ENCODE results near the gene FMN1. TPM values are rescaled to one million over a fixed set of nuclear protein-coding genes. Genes with fewer than 3 reads are reported as not detected.
"Not testable (repeated sequence)": the region's sequence is repeated elsewhere in the genome, so short reads cannot be mapped to it uniquely, and the experiment has no call there.

FMN1 gene
- total RNA-seq, 1 donor from 2014 or later = 0.17 TPM

GRCh38 chr15:32849769-32850668 lies 344.5 kb downstream of the FMN1 start:
- no peak for DNase-seq

DNA sequence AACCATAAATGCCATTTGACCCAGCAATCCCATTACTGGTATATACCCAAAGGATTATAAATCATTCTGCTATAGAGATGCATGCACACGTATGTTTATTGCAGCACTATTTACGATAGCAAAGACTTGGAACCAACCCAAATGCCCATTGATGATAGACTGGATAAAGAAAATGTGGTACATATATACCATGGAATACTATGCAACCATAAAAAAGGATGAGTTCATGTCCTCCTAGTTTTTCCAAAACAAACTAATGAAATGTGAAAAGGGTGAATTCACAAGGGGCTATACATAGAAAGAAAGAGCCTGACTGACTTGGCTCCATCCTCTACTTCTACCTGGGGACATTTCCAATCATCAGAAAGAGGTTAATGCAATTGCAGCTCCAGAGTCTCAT lies 347.8 kb downstream of the FMN1 start:
- DNase-seq = not testable (repeated sequence)

DNA sequence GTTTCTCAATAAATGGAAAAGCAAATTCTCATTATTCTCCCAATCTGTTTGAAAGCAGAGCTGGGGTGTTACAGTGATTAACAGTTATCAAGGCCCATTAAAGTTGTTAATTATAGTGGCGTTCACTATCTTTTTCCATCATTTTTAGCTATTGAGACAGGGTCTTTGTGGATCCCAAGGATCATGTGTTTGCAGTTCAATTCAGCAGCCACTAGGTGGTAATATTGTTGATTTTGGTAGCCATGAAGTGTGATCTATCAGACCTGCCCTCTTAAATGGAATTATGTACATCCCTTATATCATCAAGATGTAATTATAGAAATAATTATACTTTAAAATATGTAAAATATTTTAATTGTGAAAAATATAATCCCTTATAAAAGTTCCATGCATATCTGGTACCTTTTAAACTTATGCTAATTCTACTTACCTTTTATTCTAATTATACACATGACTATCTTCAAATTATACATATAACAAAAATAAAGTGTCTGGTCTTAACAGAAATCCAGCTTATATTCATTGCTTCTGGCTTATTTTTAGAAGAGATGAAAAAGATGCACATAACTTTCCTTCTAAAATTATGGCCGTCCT lies 350.3 kb downstream of the FMN1 start:
- peak; percentile 72 for DNase-seq

DNA sequence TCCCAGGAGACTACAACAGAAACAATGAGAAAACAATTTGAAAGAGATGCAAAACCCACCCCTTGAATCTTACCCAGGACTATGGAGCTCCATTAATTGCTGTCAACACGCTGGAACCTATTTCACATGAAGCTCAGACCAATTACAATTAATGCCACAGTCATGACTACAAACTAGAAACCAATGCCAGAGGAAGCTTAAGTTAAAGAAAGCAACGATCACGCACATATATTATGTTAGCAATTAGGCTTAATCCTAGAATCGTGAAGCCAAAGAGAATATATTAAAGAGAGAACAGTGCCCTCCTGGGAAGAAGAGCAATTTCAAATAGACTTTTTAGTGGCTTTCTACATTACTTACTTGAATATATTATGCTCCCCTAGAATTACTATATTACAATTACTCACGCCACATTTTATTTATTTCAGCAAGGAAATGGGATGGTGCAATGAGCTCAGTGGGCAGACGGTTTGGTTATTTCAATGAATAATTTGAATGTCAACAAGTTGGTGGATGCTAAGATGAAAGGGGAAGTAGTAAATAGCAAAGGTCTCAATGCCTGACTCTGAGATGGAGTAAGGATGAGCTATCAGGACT lies 351.2 kb downstream of the FMN1 start:
- DNase-seq = no peak

- DNase-seq = no peak
Measured at GRCh38 chr15:32842081-32842480, 352.4 kb downstream of the FMN1 start.

DNA sequence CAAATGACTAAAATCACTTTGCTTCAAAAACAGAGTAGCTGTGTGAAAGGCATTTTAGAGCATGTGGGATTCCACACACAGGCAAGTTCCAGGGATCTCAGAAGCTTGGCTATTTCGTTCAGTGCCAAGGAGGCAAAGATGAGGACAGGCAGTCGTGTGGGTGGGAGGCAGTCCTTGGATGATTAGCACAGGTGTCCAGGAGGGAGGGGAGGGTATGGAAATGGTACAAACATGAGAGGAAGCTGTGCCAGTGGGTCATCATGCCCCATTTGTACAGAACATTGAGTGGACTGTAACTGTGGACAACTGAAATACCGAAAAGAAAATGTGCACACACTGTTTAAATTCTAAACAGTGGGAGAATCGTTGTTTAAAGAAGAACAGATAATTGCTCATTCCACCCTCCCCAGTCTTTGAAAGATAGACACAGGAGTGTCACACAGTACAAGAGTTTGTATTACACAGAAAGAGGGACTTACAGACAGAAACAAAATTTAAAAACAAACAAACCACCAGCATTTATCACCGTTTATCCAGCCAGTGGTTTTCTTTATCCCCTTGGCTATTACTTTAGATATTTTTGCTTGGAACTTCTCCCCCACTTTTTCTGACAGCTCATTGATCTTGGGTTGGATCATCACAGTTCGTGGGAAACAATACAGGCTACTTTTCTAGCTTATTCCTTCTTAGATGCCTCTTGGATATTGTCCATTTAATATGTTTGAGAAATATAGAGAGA lies 353.8 kb downstream of the FMN1 start:
- DNase-seq = no peak

DNA sequence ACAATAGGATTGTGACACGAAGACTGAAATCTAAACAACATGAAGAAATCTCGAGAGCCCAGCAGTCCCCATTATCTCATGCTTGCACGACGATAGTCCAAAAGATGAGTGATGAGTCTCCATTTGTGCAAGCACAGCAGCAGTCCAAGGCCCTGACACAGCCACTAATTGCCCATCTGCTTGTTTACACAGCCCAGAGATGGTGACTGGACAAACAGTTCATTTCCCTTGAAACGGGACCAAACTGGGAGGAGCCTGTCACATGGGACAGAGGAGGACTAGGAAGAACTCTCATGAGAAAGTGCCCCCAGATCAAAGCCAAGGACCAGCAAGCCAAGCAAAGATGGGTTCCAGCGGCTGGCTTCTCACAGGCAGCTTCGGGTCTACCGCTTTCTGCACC lies 355.7 kb downstream of the FMN1 start:
- DNase-seq = peak; percentile 67

- DNase-seq = no peak
Measured at GRCh38 chr15:32838338-32838737, 356.2 kb downstream of the FMN1 start.

DNA sequence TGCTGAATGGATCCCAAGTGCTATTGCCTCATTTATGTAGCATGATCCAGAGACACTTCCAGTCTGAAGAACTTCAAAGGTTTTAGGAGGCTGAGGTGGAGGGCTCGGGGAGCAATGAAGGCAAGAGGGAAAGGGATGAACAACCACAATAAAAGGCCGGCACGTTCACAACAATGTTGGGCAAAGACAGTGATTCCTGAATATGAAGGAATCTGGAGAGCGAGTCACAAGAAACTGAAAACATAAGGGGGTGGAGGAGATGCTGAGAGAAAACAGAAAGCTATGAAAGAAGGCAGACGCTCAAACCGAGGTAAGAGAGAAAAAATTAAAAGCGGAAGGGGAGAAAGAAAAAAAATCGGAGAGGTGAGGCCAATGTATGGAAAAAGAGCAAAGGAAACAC lies 356.6 kb downstream of the FMN1 start:
- no peak for DNase-seq

DNA sequence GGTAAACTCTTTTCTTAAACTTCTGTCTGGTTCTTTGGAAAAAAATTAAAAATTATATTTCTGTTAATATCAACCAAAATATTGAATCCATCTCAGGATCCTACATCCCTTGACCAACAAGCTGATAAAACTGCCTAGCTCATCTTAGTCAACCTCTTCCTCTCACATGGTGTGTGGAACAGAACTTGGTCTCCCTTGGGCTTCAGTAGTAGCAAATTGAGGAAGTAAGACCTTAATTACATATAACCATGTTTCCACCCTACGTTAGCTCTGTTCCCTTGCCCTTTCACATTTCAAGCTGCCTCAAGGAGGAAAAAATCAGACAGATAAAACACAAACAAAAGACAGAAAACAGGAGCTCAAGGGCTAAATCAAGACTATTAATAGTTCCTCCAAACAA lies 360.4 kb downstream of the FMN1 start:
- no peak for DNase-seq

- DNase-seq = peak; percentile 55
Measured at GRCh38 chr15:32833379-32833821, 361.1 kb downstream of the FMN1 start.

DNA sequence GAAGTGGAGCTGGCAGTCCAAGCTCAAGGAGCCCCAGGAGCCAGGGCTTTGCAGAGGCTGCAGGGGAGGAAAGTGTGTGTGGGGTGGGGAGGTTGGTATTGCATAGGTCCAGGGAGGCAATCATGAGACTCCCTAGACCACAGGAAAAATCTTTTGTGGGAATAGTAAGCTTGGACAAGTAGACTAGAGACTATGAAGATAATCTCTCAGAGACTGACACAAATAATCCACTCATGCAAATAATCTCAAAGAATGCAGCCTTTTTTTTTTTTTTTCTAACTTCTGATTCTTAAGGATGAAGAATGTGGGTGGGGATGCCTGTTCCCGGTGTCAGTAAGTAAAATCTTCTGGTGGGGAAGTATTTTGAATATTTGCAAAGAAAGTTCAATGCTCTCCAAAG lies 363.0 kb downstream of the FMN1 start:
- DNase-seq = no peak

GRCh38 chr15:32830241-32830640 lies 364.3 kb downstream of the FMN1 start:
- no peak for DNase-seq

GRCh38 chr15:32829436-32829835 lies 365.1 kb downstream of the FMN1 start:
- no peak for DNase-seq

- no peak for DNase-seq
Measured at GRCh38 chr15:32828507-32829186, 365.9 kb downstream of the FMN1 start.

GRCh38 chr15:32826685-32827084 lies 367.8 kb downstream of the FMN1 start:
- no peak for DNase-seq

GRCh38 chr15:32825219-32825618 lies 369.3 kb downstream of the FMN1 start:
- DNase-seq = peak; percentile 15

DNA sequence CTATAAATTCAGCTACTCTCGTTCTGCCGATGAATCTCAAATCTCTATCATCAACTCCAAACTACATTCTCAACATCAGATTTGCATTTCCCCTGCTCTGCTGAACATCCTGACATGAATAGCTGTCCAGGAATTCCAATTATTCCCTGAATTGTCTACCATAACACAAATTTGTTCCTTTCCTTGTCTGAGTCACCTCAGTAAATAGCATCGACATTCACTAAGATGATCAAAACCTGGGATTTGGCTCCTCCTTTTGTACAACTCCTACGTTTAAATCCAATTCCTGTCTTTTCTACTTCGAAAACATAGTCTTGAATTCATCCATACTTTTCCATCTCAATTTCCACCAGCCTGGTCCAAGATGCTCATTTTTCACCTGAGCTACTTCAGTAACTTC lies 369.7 kb downstream of the FMN1 start:
- DNase-seq = peak; percentile 75

- DNase-seq = no peak
Measured at GRCh38 chr15:32823750-32824149, 370.8 kb downstream of the FMN1 start.

GRCh38 chr15:32822739-32823138 lies 371.8 kb downstream of the FMN1 start:
- no peak for DNase-seq

- DNase-seq = no peak
Measured at GRCh38 chr15:32819448-32819847, 375.1 kb downstream of the FMN1 start.

- no peak for DNase-seq
Measured at GRCh38 chr15:32818758-32819447, 375.6 kb downstream of the FMN1 start.

Measured in dermis blood vessel endothelial cell (primary cell).